ENCODE data around the gene POLR1E.
"Not testable (repeated sequence)": the region's sequence is repeated elsewhere in the genome, so short reads cannot be mapped to it uniquely, and the experiment has no call there.

POLR1E gene

GRCh38 chr9:37465249-37466036, 20.3 kb upstream of the POLR1E start, which contains the start of gene ZBTB5:
TSS of gene ZBTB5 (minus strand) at chr9:37465450. CDS start at chr9:37442551, 22,899 bp downstream.
- peak; percentile 99 for DNase-seq

- peak; percentile 82 for DNase-seq
Measured at GRCh38 chr9:37466037-37466709, 19.6 kb upstream of the POLR1E start.

- DNase-seq, result not testable (repeated sequence)
Measured at GRCh38 chr9:37467530-37467929, 18.2 kb upstream of the POLR1E start.

GRCh38 chr9:37468620-37469019, 17.1 kb upstream of the POLR1E start:
- peak; percentile 37 for DNase-seq

GRCh38 chr9:37471942-37472684, 13.6 kb upstream of the POLR1E start:
- no peak for DNase-seq

GRCh38 chr9:37473982-37474381, 11.8 kb upstream of the POLR1E start:
- not testable (repeated sequence) for DNase-seq

- DNase-seq, result no peak
Measured at GRCh38 chr9:37474438-37474837, 11.3 kb upstream of the POLR1E start.

- DNase-seq, result no peak
Measured at GRCh38 chr9:37476930-37477329, 8.8 kb upstream of the POLR1E start.

GRCh38 chr9:37477443-37477842, 8.3 kb upstream of the POLR1E start:
- not testable (repeated sequence) for DNase-seq

GRCh38 chr9:37477987-37478619, 7.6 kb upstream of the POLR1E start:
- DNase-seq, result not testable (repeated sequence)

GRCh38 chr9:37480759-37481158, 5.0 kb upstream of the POLR1E start:
- no peak for DNase-seq

GRCh38 chr9:37486256-37486615, 488 bp downstream of the POLR1E start:
- no peak for DNase-seq

- peak; percentile 11 for DNase-seq
Measured at GRCh38 chr9:37486616-37487548, 1.1 kb downstream of the POLR1E start.

- no peak for DNase-seq
Measured at GRCh38 chr9:37491939-37492338, 6.2 kb downstream of the POLR1E start.

GRCh38 chr9:37495571-37495970, 9.8 kb downstream of the POLR1E start:
- DNase-seq, result no peak

GRCh38 chr9:37496020-37496419, 10.3 kb downstream of the POLR1E start:
- DNase-seq, result no peak

- DNase-seq, result no peak
Measured at GRCh38 chr9:37497320-37497719, 11.6 kb downstream of the POLR1E start.

- no peak for DNase-seq
Measured at GRCh38 chr9:37498457-37498856, 12.7 kb downstream of the POLR1E start.

- DNase-seq, result no peak
Measured at GRCh38 chr9:37499297-37499696, 13.5 kb downstream of the POLR1E start.

- no peak for DNase-seq
Measured at GRCh38 chr9:37501957-37502596, 16.3 kb downstream of the POLR1E start.

- DNase-seq, result no peak
Measured at GRCh38 chr9:37503736-37504135, 18.0 kb downstream of the POLR1E start.

Measured in hematopoietic multipotent progenitor cell treated with erythropoietin and hydrocortisone succinate and interleukin-3 and kit ligand, for 8 days (in vitro differentiated cells).